Parathyroid adenoma (tissue), 2 donors: ENCODE measurements around the gene TSPAN32.

Experiments used
- H2AFZ ChIP-seq: fragments of 300-600 bp; sonication (generic); one replicate; pipeline ENCODE4 v1.7.0; 2017; ENCODE audit warnings: antibody characterized with exemption, mild to moderate bottlenecking
- H3K27ac ChIP-seq: fragments of 300-600 bp; sonication (generic); one replicate; pipeline ENCODE4 v1.7.0; 2017
- H3K27me3 ChIP-seq: fragments of 300-600 bp; sonication (generic); one replicate; pipeline ENCODE4 v1.7.0; 2017; ENCODE audit warnings: low read length; ENCODE audit not compliant: control insufficient read depth, insufficient read depth
- H3K36me3 ChIP-seq: fragments of 300-600 bp; sonication (generic); one replicate; pipeline ENCODE4 v1.7.0; 2017; ENCODE audit warnings: low read length; ENCODE audit not compliant: control insufficient read depth, insufficient read depth
- H3K4me1 ChIP-seq: fragments of 300-600 bp; sonication (generic); one replicate; pipeline ENCODE4 v1.7.0; 2017; ENCODE audit warnings: control low read depth
- H3K4me2 ChIP-seq: fragments of 300-600 bp; sonication (generic); one replicate; pipeline ENCODE4 v1.7.0; 2017; ENCODE audit warnings: low read length
- H3K4me3 ChIP-seq: fragments of 300-600 bp; sonication (generic); one replicate; pipeline ENCODE4 v1.7.0; 2017; ENCODE audit warnings: low read depth, low read length
- H3K79me2 ChIP-seq: fragments of 300-600 bp; sonication (generic); one replicate; pipeline ENCODE4 v1.7.0; 2017; ENCODE audit warnings: control low read depth
- H3K9ac ChIP-seq: fragments of 300-600 bp; sonication (generic); one replicate; pipeline ENCODE4 v1.7.0; 2017; ENCODE audit warnings: mild to moderate bottlenecking
- H3K9me3 ChIP-seq: fragments of 300-600 bp; sonication (generic); one replicate; pipeline ENCODE4 v1.7.0; 2017; ENCODE audit warnings: low read length; ENCODE audit not compliant: control insufficient read depth
- TF ChIP-seq, protein P1 (sequence below): fragments of 300-600 bp; sonication (generic); IDR thresholded peaks from one replicate; pipeline ENCODE4 v1.7.0; 2017; ENCODE audit warnings: antibody characterized with exemption, mild to moderate bottlenecking
- donor health status: primary hyperparathyroidism.

Gene TSPAN32

DNA sequence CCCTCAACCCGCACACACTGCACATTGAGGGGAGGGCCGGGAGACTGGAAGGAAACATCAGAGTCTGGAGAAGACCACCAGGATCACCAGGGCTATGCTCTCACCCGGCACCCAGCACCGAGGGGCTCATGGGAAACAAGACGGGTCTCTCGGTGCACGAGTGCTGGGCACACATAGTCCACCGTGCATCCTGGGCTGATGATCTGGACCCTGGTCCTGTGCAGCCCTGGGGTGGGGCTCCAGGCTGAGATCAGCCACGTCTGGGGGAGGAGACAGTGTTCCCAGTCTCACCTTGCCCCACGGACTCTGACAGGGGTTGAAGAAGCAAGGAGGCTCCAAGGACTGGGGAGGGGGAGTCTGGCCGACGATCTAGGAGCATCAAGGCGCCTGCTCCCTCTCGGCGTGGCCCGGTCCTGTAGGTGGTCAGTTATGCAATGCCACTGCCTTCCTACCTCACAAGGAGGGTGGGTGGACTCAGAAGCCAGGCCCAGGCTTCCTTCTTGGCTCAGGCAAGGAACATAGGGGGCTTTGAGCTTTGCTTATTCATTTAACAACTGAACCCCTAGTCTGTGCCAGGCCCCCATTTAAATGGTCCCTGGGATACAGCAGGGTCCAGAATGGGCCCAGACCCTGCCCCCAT, 63.9 kb downstream of the TSPAN32 start:
- Histone ChIP-seq H3K9ac (no peak overlapping the region), H3K4me3 (no peak overlapping the region)

DNA sequence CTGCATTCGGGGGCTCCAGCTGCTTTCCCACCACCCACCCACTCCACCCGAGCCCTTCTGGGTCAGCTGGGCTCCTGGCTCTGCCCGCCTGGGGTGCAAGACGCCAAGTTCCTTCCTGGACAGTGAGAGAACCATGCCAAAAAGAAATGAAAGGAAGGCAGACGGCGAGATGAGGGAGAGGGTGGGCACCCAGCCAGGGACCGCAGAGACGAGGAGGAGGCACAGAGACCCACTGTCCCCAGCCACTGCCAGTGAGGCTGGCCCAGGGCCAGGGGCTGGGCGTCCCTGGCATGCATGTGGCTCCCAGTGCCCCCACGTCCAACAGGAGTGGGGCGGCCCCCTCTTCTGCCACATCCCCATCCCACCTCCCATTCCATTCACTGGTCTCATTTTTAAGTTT, 64.5 kb downstream of the TSPAN32 start:
- no peak overlapping the region for H3K4me2 ChIP-seq
- H3K4me1 ChIP-seq, result no peaks in the 10 kb centered on the region
- no peak overlapping the region for H3K4me3 ChIP-seq
- H3K79me2 ChIP-seq, result no peaks in the 10 kb centered on the region
- no peak overlapping the region for H2AFZ ChIP-seq
- no peak overlapping the region for H3K9ac ChIP-seq
- H3K27me3 ChIP-seq, result no peaks in the 10 kb centered on the region
- no peaks in the 10 kb centered on the region for H3K9me3 ChIP-seq
- TF ChIP-seq, protein P1, sequence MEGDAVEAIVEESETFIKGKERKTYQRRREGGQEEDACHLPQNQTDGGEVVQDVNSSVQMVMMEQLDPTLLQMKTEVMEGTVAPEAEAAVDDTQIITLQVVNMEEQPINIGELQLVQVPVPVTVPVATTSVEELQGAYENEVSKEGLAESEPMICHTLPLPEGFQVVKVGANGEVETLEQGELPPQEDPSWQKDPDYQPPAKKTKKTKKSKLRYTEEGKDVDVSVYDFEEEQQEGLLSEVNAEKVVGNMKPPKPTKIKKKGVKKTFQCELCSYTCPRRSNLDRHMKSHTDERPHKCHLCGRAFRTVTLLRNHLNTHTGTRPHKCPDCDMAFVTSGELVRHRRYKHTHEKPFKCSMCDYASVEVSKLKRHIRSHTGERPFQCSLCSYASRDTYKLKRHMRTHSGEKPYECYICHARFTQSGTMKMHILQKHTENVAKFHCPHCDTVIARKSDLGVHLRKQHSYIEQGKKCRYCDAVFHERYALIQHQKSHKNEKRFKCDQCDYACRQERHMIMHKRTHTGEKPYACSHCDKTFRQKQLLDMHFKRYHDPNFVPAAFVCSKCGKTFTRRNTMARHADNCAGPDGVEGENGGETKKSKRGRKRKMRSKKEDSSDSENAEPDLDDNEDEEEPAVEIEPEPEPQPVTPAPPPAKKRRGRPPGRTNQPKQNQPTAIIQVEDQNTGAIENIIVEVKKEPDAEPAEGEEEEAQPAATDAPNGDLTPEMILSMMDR, result no peak
- H3K36me3 ChIP-seq, result no peaks in the 10 kb centered on the region
- H3K27ac ChIP-seq, result no peak overlapping the region

More for the DNA sequence above, 63.9 kb downstream of the TSPAN32 start:
- Histone ChIP-seq H3K4me2 (no peak overlapping the region), H3K4me1 (no peaks in the 10 kb centered on the region), H3K36me3 (no peaks in the 10 kb centered on the region), H3K27me3 (no peaks in the 10 kb centered on the region), H3K9me3 (no peaks in the 10 kb centered on the region), H3K79me2 (no peaks in the 10 kb centered on the region), H3K27ac (no peak overlapping the region), H2AFZ (no peak overlapping the region)
- TF ChIP-seq, protein P1, result no peak

DNA sequence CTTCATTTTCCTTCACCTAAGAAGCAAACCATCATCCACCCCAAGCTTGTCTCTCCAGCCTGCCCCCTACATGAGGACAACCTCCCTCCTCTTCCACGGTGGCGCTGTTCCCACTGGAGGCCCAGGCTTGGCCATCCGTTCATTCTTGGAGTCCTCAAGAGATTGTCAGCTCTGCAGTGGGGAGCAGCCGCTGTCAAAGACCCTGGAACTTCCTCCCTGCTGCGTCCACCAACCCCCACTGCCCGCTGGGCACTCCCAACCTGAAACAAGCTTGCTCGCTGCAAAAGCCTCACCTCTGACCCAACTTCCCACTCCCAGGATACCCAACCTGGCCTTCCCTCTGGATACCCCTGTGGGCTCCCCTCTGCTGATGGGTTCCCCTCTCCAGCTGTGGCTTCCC, 64.9 kb downstream of the TSPAN32 start:
- no peaks in the 10 kb centered on the region for H3K9me3 ChIP-seq
- H3K4me2 ChIP-seq, result no peak overlapping the region
- TF ChIP-seq, protein P1, result no peak
- H3K27ac ChIP-seq, result no peak overlapping the region
- H3K27me3 ChIP-seq, result no peaks in the 10 kb centered on the region
- H3K79me2 ChIP-seq, result no peaks in the 10 kb centered on the region
- H3K4me3 ChIP-seq, result no peak overlapping the region
- H3K9ac ChIP-seq, result no peak overlapping the region
- H2AFZ ChIP-seq, result no peak overlapping the region
- H3K36me3 ChIP-seq, result no peaks in the 10 kb centered on the region
- no peaks in the 10 kb centered on the region for H3K4me1 ChIP-seq

DNA sequence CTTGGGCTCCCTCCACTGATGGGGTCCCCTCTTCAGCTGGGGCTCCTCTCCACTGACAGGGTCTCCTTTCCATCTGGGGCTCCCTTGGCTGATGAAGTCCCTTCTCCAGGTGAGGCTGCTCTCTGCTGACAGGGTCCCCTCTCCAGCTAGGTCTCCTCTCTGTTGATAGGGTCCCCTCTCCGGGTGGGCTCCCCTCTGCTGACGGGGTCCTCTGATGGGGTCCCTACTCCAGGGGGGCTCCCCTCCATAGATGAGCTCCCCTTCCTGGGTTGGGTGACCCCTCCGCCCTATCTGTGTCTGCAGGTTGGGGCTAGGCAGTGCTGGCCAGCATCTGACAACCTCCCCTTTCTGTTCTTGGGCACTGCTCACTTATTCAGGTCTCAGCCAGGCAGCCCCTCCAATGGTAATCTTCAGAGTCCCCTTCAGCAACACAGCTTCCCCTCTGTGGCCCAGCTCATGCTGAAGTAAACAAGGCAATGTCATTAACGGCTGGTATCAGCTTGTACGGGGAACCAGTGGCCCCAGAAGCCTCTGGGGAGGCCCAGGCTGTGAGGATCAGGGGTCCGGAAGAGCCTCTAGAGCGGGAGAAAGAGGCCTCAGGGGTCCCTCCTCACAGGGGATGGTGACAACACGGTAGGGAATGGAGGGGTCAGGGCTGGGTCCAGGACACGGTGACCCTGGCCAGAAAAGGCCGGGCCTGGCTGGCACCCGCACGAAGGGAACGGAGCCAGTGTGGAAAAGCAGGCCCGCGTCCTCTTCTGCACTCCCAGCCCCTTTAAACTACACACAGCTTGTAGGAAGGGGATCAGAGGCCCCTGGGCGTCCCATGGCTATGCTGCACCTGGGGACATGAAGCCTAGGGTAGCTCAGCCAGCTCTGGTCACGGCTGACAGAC, 65.7 kb downstream of the TSPAN32 start:
- H3K9me3 ChIP-seq, result no peaks in the 10 kb centered on the region
- H3K27ac ChIP-seq, result no peak overlapping the region
- H3K9ac ChIP-seq, result no peak overlapping the region
- H3K79me2 ChIP-seq, result no peaks in the 10 kb centered on the region
- no peaks in the 10 kb centered on the region for H3K4me1 ChIP-seq
- H3K4me3 ChIP-seq, result no peak overlapping the region
- TF ChIP-seq, protein P1, result no peak
- H3K27me3 ChIP-seq, result no peaks in the 10 kb centered on the region
- no peak overlapping the region for H2AFZ ChIP-seq
- no peak overlapping the region for H3K4me2 ChIP-seq
- no peaks in the 10 kb centered on the region for H3K36me3 ChIP-seq
